Measurements from ENCODE around the gene SMIM9. TPM values are rescaled to one million over a fixed set of nuclear protein-coding genes. Genes with fewer than 3 reads are reported as not detected.

The SMIM9 gene
- total and polyA plus RNA-seq, 9 of the 15 experiments (the other 6 are each of a cell fraction or from before 2014, with no cell fraction given): 0.08 TPM; not detected in 8

GRCh38 chrX:154804957-154805695 lies 29.3 kb downstream of the SMIM9 start, which contains the start of gene MPP1 (continued):
- TF ChIP-seq JUN (IDR thresholded peaks at IDR 0.05; ENCODE audit: borderline replicate concordance, low read depth, low read length): 0 out of 2 replicates have a peak, but pooled peaks have one; percentile 41
- TF ChIP-seq JUN (CRISPR knock-in tag; IDR thresholded peaks at IDR 0.05; ENCODE audit: borderline replicate concordance): no peak
- TF ChIP-seq ZBED1 (IDR thresholded peaks at IDR 0.05): 0 out of 2 replicates have a peak, but pooled peaks have one; percentile 31
- TF ChIP-seq KLF16 (IDR thresholded peaks at IDR 0.05): 0 out of 2 replicates have a peak, but pooled peaks have one; percentile 15
- peak; percentile 57; the same call in 1 of the 2 replicates for TF ChIP-seq CTBP1 (IDR thresholded peaks at IDR 0.05; ENCODE audit: borderline replicate concordance)
- peak; percentile 49; the same call in 1 of the 2 replicates for TF ChIP-seq CREM (IDR thresholded peaks at IDR 0.05; ENCODE audit: low read depth)
- peak; percentile 78 for TF ChIP-seq RBM25 (IDR thresholded peaks at IDR 0.05; ENCODE audit: low read depth, low read length, severe bottlenecking)
- TF ChIP-seq SOX6 (IDR thresholded peaks at IDR 0.05): peak; percentile 31; the same call in 1 of the 2 replicates
- peak; percentile 77 for TF ChIP-seq CHD1 (IDR thresholded peaks at IDR 0.05; ENCODE audit: low read length)

GRCh38 chrX:154804261-154804956 lies 30.1 kb downstream of the SMIM9 start:
- 0 out of 2 replicates have a peak, but pooled peaks cover 6% of the 10 kb centered on the region for H3K9me3 ChIP-seq (replicated peaks; ENCODE audit: control insufficient read depth, insufficient read depth, low read depth, low read length)
- peak overlapping the region; percentile 91 to 96 for H3K9ac ChIP-seq (ENCODE audit: insufficient read depth in 1 of 2, low read depth in 2 of 2, low read length in 2 of 2)
- H3K4me2 ChIP-seq (ENCODE audit: insufficient read depth, low read length): peak overlapping the region; percentile 94
- H3K27ac ChIP-seq (ENCODE audit: extremely low read depth, low read depth, low read length): peak overlapping the region; percentile 100
- peaks cover 66% of the 10 kb centered on the region for H3K79me2 ChIP-seq (ENCODE audit: control insufficient read depth, insufficient read depth, low read length)
- no peak overlapping the region for H2AFZ ChIP-seq (ENCODE audit: low read depth, low read length)
- H3K9me1 ChIP-seq (ENCODE audit: control insufficient read depth, insufficient read depth, low read length): no peaks in the 10 kb centered on the region
- TSS peak; percentile 41 for BruUV-seq (replicated peaks)
- H3K36me3 ChIP-seq (ENCODE audit: control insufficient read depth, insufficient read depth, low read length): peaks cover 41% of the 10 kb centered on the region
- 2% methylated on average over 6 of the region's 7 CpGs for WGBS (ENCODE audit: insufficient coverage, low coverage, missing lambda C conversion rate)
- FAIRE-seq (no peak), DNase-seq (ENCODE audit: extremely low read depth in 1 of 4, low spot score in 3 of 4) (peak in 2 of 4 experiments; percentile 3 to 37), ATAC-seq (peak; percentile 7)
- H3K4me3 ChIP-seq: peak overlapping the region; percentile 89
- intact Hi-C loops (cut with micrococcal nuclease): loop anchor here (2.0 kb wide), 1 partner anchor 36 kb away; no protein-coding TSS in a partner anchor
- POLR2A ChIA-PET: interaction anchor here (0.7 to 2.7 kb wide), 6 partner anchors 8 to 199 kb away, joined by 3 to 23 read pairs (median 4); no protein-coding TSS in a partner anchor
- CTCF ChIA-PET (ENCODE audit: low intra/inter-chr PET ratio): no interaction called here
- peaks cover 11 to 18% of the 10 kb centered on the region in 2 experiments for H3K4me1 ChIP-seq (replicated peaks in 1 of 2; ENCODE audit: control insufficient read depth in 2 of 2, insufficient read depth in 2 of 2, low read length in 2 of 2)
- H3K27me3 ChIP-seq (ENCODE audit: control insufficient read depth in 2 of 2, insufficient read depth in 2 of 2, low read length in 2 of 2): no peaks in the 10 kb centered on the region
- H4K20me1 ChIP-seq (replicated peaks; ENCODE audit: control insufficient read depth, insufficient read depth, low read length): 0 out of 2 replicates have a peak, but pooled peaks cover 12% of the 10 kb centered on the region
- in situ Hi-C loops (cut with MboI): no loop called here
- TF ChIP-seq KAT7 (CRISPR knock-in tag; IDR thresholded peaks at IDR 0.05; ENCODE audit: borderline replicate concordance): peak; percentile 65
- TF ChIP-seq, protein P1, sequence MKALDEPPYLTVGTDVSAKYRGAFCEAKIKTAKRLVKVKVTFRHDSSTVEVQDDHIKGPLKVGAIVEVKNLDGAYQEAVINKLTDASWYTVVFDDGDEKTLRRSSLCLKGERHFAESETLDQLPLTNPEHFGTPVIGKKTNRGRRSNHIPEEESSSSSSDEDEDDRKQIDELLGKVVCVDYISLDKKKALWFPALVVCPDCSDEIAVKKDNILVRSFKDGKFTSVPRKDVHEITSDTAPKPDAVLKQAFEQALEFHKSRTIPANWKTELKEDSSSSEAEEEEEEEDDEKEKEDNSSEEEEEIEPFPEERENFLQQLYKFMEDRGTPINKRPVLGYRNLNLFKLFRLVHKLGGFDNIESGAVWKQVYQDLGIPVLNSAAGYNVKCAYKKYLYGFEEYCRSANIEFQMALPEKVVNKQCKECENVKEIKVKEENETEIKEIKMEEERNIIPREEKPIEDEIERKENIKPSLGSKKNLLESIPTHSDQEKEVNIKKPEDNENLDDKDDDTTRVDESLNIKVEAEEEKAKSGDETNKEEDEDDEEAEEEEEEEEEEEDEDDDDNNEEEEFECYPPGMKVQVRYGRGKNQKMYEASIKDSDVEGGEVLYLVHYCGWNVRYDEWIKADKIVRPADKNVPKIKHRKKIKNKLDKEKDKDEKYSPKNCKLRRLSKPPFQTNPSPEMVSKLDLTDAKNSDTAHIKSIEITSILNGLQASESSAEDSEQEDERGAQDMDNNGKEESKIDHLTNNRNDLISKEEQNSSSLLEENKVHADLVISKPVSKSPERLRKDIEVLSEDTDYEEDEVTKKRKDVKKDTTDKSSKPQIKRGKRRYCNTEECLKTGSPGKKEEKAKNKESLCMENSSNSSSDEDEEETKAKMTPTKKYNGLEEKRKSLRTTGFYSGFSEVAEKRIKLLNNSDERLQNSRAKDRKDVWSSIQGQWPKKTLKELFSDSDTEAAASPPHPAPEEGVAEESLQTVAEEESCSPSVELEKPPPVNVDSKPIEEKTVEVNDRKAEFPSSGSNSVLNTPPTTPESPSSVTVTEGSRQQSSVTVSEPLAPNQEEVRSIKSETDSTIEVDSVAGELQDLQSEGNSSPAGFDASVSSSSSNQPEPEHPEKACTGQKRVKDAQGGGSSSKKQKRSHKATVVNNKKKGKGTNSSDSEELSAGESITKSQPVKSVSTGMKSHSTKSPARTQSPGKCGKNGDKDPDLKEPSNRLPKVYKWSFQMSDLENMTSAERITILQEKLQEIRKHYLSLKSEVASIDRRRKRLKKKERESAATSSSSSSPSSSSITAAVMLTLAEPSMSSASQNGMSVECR (CRISPR knock-in tag; IDR thresholded peaks at IDR 0.05): 0 out of 2 replicates have a peak, but pooled peaks have one; percentile 5

Data from K562 (cell line).